ENCODE results near the gene SMPX.

The SMPX gene

GRCh38 chrX:21741869-21742701 lies 15.8 kb downstream of the SMPX start:
- no peak for DNase-seq

GRCh38 chrX:21741364-21741763 lies 16.6 kb downstream of the SMPX start:
- no peak for DNase-seq

- no peak for DNase-seq
Measured at GRCh38 chrX:21740329-21741274, 17.3 kb downstream of the SMPX start.

- DNase-seq: no peak
Measured at GRCh38 chrX:21738950-21739287, 19.0 kb downstream of the SMPX start.

- DNase-seq: no peak
Measured at GRCh38 chrX:21738210-21738949, 19.5 kb downstream of the SMPX start.

- no peak for DNase-seq
Measured at GRCh38 chrX:21735768-21736127, 22.2 kb downstream of the SMPX start.

- DNase-seq: no peak
Measured at GRCh38 chrX:21735038-21735767, 22.7 kb downstream of the SMPX start.

GRCh38 chrX:21734175-21734574 lies 23.7 kb downstream of the SMPX start:
- DNase-seq: no peak

GRCh38 chrX:21733705-21734104 lies 24.2 kb downstream of the SMPX start:
- no peak for DNase-seq

- DNase-seq: no peak
Measured at GRCh38 chrX:21730026-21730425, 27.9 kb downstream of the SMPX start.

GRCh38 chrX:21728276-21728968 lies 29.5 kb downstream of the SMPX start:
- no peak for DNase-seq

- DNase-seq: no peak
Measured at GRCh38 chrX:21725916-21726315, 32.0 kb downstream of the SMPX start.

- no peak for DNase-seq
Measured at GRCh38 chrX:21725496-21725895, 32.4 kb downstream of the SMPX start.

GRCh38 chrX:21723814-21724213 lies 34.1 kb downstream of the SMPX start:
- DNase-seq: no peak

GRCh38 chrX:21723084-21723483 lies 34.8 kb downstream of the SMPX start:
- no peak for DNase-seq

- no peak for DNase-seq
Measured at GRCh38 chrX:21721195-21721594, 36.7 kb downstream of the SMPX start.

- no peak for DNase-seq
Measured at GRCh38 chrX:21718575-21718974, 39.3 kb downstream of the SMPX start.

- no peak for DNase-seq
Measured at GRCh38 chrX:21717802-21718201, 40.1 kb downstream of the SMPX start.

GRCh38 chrX:21715825-21716224 lies 42.1 kb downstream of the SMPX start:
- DNase-seq: no peak

- DNase-seq: no peak
Measured at GRCh38 chrX:21715337-21715736, 42.6 kb downstream of the SMPX start.

GRCh38 chrX:21711848-21712197 lies 46.1 kb downstream of the SMPX start:
- no peak for DNase-seq

Measured in stimulated activated CD4-positive, alpha-beta T cell treated with anti-CD3 and anti-CD28 coated beads, Interleukin-2, amount 100 ng/mL, for 24 hours (primary cell).